ENCODE results near the gene R3HDM4.

GRCh38 chr19:903266-903797, 9.7 kb downstream of the R3HDM4 start:
- TF ChIP-seq, protein P1, sequence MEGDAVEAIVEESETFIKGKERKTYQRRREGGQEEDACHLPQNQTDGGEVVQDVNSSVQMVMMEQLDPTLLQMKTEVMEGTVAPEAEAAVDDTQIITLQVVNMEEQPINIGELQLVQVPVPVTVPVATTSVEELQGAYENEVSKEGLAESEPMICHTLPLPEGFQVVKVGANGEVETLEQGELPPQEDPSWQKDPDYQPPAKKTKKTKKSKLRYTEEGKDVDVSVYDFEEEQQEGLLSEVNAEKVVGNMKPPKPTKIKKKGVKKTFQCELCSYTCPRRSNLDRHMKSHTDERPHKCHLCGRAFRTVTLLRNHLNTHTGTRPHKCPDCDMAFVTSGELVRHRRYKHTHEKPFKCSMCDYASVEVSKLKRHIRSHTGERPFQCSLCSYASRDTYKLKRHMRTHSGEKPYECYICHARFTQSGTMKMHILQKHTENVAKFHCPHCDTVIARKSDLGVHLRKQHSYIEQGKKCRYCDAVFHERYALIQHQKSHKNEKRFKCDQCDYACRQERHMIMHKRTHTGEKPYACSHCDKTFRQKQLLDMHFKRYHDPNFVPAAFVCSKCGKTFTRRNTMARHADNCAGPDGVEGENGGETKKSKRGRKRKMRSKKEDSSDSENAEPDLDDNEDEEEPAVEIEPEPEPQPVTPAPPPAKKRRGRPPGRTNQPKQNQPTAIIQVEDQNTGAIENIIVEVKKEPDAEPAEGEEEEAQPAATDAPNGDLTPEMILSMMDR (IDR thresholded peaks at IDR 0.05) = no peak
- no peak for TF ChIP-seq ZFX (IDR thresholded peaks at IDR 0.05; ENCODE audit: borderline replicate concordance)

Measured in 22Rv1 (cell line).